Hepatocyte (in vitro differentiated cells): Measurements from ENCODE around the gene ZPBP2.

Experiments used
- EZH2 ChIP-seq: fragments of 200-600 bp; sonication (generic); IDR thresholded peaks from 2 replicates; pipeline ENCODE4 v1.6.1; 2016; ENCODE audit warnings: antibody characterized with exemption, mild to moderate bottlenecking, borderline replicate concordance
- TF ChIP-seq, protein P1 (sequence below): fragments of 200-600 bp; sonication (generic); IDR thresholded peaks from 2 replicates; pipeline ENCODE4 v1.5.1; 2016; ENCODE audit warnings: antibody characterized with exemption, mild to moderate bottlenecking; ENCODE audit not compliant: poor library complexity

DNA sequence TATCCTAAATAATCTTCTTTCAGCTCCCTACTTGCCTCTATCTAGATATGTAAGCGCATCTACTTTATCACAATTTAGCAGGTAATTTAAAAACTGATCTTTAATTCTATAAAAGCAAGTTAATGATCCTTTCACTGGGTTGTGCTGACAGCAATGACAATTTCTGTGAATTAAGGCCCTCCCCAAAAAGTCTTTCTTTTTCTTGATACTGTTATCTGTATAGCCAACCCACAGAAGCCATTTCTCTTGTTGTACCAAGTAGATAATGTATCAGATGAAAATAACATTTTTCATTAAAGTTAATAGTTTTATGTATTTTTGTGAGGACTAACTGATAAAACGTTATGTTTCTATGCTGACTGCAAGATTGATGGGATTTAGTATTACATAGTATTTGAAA, 3.8 kb downstream of the ZPBP2 start:
- TF ChIP-seq, protein P1, sequence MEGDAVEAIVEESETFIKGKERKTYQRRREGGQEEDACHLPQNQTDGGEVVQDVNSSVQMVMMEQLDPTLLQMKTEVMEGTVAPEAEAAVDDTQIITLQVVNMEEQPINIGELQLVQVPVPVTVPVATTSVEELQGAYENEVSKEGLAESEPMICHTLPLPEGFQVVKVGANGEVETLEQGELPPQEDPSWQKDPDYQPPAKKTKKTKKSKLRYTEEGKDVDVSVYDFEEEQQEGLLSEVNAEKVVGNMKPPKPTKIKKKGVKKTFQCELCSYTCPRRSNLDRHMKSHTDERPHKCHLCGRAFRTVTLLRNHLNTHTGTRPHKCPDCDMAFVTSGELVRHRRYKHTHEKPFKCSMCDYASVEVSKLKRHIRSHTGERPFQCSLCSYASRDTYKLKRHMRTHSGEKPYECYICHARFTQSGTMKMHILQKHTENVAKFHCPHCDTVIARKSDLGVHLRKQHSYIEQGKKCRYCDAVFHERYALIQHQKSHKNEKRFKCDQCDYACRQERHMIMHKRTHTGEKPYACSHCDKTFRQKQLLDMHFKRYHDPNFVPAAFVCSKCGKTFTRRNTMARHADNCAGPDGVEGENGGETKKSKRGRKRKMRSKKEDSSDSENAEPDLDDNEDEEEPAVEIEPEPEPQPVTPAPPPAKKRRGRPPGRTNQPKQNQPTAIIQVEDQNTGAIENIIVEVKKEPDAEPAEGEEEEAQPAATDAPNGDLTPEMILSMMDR = no peak
- no peak for TF ChIP-seq EZH2
